Loucy (cell line): ENCODE data around the gene ZNF28.
"Not testable (repeated sequence)": the region's sequence is repeated elsewhere in the genome, so short reads cannot be mapped to it uniquely, and the experiment has no call there.

Source experiments
- H2AFZ ChIP-seq: fragments of 200-600 bp; sonication (generic); 2 replicates; pipeline ENCODE4 v1.6.0; 2016; ENCODE audit warnings: antibody characterized with exemption, mild to moderate bottlenecking, low read length, moderate library complexity
- H3F3A ChIP-seq: fragments of 200-600 bp; 2 replicates; pipeline ENCODE4 v1.6.0; 2016; ENCODE audit warnings: antibody characterized with exemption, low read depth, mild to moderate bottlenecking
- H3K27me3 ChIP-seq: fragments of 200-600 bp; sonication (generic); 2 replicates; pipeline ENCODE4 v1.6.1; 2014; ENCODE audit warnings: low read length, mild to moderate bottlenecking; ENCODE audit not compliant: insufficient read depth, poor library complexity, severe bottlenecking
- H3K36me3 ChIP-seq: fragments of 200-600 bp; sonication (generic); 2 replicates; pipeline ENCODE4 v1.6.1; 2016; ENCODE audit warnings: low read length; ENCODE audit not compliant: insufficient read depth
- H3K4me1 ChIP-seq: fragments of 200-600 bp; sonication (generic); 2 replicates; pipeline ENCODE4 v1.5.1; 2014; ENCODE audit warnings: low read length, mild to moderate bottlenecking; ENCODE audit not compliant: insufficient read depth, poor library complexity, severe bottlenecking
- H3K4me2 ChIP-seq: fragments of 200-600 bp; sonication (generic); 2 replicates; pipeline ENCODE4 v1.6.0; 2014; ENCODE audit warnings: antibody characterized with exemption, low read length, low read depth, mild to moderate bottlenecking; ENCODE audit not compliant: poor library complexity, severe bottlenecking
- H3K4me3 ChIP-seq: fragments of 200-600 bp; sonication (generic); 2 replicates; pipeline ENCODE4 v1.5.1; 2014; ENCODE audit warnings: low read length, mild to moderate bottlenecking, mixed read lengths; ENCODE audit not compliant: poor library complexity, severe bottlenecking
- H3K79me2 ChIP-seq: fragments of 200-600 bp; sonication (generic); 2 replicates; pipeline ENCODE4 v1.6.1; 2014; ENCODE audit warnings: low read length; ENCODE audit not compliant: insufficient read depth
- H3K9ac ChIP-seq: fragments of 200-600 bp; sonication (generic); 2 replicates; pipeline ENCODE4 v1.6.0; 2014; ENCODE audit warnings: mild to moderate bottlenecking, low read depth, low read length, moderate library complexity; ENCODE audit not compliant: poor library complexity, severe bottlenecking
- H3K9me2 ChIP-seq: fragments of 200-600 bp; sonication (generic); replicated peaks from 2 replicates; pipeline ENCODE4 v1.6.1; 2016; ENCODE audit warnings: low read depth, low read length, mixed read lengths
- H3K9me3 ChIP-seq: fragments of 200-600 bp; sonication (generic); 2 replicates; pipeline ENCODE4 v1.6.1; 2014; ENCODE audit warnings: mild to moderate bottlenecking, antibody characterized with exemption, low read length, low read depth; ENCODE audit not compliant: insufficient read depth
- H4K20me1 ChIP-seq: fragments of 200-600 bp; sonication (generic); 2 replicates; pipeline ENCODE4 v1.6.0; 2014; ENCODE audit warnings: antibody characterized with exemption, low read length, mild to moderate bottlenecking; ENCODE audit not compliant: insufficient read depth, poor library complexity, severe bottlenecking

The ZNF28 gene

DNA sequence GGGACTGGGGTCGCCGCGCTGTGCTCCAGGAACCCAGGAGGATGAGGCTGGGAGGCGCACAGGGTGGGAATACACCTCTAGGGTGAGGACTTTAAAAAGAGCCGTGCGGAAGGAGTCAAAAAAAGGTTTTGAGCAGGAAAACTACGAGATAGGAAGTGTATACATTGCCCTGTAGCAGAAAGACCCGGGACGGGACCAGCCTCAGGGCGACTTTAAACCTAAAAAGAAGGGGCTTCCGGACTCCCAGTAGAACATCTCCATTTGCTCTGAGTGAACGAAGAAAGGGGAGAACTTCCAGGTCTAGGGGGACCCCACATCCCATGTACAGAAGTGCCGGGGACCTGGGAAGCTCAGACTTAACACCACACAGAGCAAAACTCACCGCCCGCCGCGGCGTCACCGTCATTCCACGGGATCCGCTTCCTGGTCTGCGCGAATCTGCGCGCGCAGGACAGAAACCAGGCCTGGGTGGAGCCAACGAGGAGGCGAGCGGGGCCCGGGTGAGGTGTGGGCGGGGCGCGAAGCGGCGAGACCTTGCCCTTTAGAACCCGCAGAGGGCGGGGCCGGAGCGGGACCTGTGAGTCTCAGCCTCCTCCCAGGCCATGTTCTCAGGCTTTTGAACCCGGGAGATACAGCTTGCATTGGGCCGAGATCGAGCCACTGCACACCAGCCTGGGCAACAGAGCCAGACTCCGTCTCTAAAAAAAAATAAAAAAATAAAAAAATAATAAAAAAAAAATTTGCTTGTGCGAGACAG lies at the start of gene ZNF28:
TSS of gene ZNF28 (minus strand) at position 430 of the 757 bp plus-strand sequence. CDS start 3,675 bp downstream, outside the sequence.
- not testable (repeated sequence) for H3K9me3 ChIP-seq, H3K9me2 ChIP-seq, H3K27me3 ChIP-seq, H4K20me1 ChIP-seq, H3K4me1 ChIP-seq, H3K36me3 ChIP-seq, H3F3A ChIP-seq
- H3K79me2 ChIP-seq = peaks cover 11% of the 10 kb centered on the region
- peak within 1 kb of the TSS; percentile 91 for H3K4me3 ChIP-seq
- H3K9ac ChIP-seq = peak within 1 kb of the TSS; percentile 90
- peak within 1 kb of the TSS; percentile 95 for H3K4me2 ChIP-seq
- H2AFZ ChIP-seq = peak within 1 kb of the TSS; percentile 84

DNA sequence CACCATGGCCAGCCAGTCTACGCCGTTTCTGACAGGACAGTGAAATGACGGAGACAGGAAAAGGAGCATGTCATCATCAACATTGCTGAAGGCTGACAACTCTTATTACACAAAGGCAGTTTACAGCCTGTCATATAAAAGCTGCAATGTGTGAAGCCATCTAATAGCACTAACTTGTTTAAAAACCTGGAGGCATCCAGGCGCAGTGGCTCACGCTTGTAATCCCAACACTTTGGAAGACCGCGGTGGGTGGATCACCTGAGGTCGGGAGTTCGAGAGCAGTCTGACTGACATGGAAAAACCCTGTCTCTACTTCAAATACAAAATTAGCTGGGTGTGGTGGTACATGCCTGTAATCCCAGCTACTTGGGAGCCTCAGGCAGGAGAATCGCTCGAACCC lies 46.6 kb upstream of the ZNF28 start:
- H3K9me2 ChIP-seq, H3K9ac ChIP-seq, H2AFZ ChIP-seq, H3K4me1 ChIP-seq, H3F3A ChIP-seq, H3K9me3 ChIP-seq, H3K79me2 ChIP-seq, H3K4me3 ChIP-seq, H3K4me2 ChIP-seq, H4K20me1 ChIP-seq, H3K36me3 ChIP-seq, H3K27me3 ChIP-seq: not testable (repeated sequence)

DNA sequence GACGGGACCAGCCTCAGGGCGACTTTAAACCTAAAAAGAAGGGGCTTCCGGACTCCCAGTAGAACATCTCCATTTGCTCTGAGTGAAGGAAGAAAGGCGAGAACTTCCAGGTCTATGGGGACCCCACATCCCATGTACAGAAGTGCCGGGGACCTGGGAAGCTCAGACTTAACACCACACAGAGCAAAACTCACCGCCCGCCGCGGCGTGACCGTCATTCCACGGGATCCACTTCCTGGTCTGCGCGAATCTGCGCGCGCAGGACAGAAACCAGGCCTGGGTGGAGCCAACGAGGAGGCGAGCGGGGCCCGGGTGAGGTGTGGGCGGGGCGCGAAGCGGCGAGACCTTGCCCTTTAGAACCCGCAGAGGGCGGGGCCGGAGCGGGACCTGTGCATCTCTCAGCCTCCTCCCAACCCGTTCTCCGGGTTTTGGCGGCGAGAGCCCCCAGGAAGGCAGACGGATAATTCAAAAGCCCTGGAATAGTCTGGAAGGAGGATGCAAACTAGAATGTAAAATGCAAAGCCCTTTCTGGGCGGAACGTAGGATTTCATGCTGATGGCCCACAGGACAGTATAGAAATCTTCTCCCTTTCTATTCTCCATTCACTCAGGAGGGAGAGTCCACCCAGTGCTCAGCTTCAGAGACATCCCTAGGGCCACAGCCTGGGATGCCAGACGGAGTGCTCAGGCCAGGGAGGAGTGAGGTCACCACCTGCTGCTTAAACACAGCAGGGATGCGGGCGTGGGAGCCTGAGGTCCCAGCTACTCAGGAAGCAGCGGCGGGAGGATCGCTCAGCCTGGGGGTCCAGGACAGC lies 36.2 kb upstream of the ZNF28 start, which contains the start of gene ZNF468:
TSS of gene ZNF468 (minus strand) at position 242 of the 814 bp plus-strand sequence. CDS start 3,347 bp downstream, outside the sequence.
- H3K27me3 ChIP-seq, H3K9me2 ChIP-seq: not testable (repeated sequence)

DNA sequence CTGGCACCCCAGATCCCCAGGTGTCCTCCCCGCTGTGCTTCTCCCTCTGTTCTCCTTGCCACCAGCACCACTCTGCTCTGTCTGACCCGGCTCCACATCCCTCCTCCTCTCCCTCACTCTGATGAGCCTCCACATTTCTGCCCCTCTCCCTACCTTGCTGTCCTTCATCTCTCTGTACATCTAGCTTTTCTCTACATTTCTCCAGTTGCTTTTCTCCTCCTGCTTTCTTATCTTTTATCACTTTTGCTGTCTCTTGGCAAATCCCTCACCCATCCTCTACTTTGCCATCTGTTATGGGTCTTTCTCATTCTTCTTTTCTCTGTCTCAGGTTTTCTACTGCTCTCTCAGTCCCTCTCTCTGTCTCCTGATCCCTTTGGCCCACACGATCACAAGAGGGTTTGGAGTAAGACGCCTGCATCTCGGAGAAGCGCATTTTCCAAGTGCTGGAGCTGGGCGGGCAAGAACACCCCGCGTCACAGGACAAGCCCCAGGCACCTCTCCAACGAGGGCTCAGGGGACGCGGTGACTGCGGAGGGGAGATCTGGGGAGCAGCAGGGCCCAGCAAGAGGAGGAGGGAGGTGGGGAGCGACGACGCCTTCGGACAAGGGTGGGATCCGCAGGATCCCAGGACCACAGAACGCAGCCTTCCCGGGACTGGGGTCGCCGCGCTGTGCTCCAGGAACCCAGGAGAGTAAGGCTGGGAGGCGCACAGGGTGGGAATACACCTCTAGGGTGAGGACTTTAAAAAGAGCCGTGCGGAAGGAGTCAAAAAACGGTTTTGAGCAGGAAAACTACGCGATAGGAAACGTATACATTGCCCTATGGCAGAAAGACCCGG lies 35.3 kb upstream of the ZNF28 start:
- H2AFZ ChIP-seq = peak overlapping the region; percentile 92
- not testable (repeated sequence) for H3K9me3 ChIP-seq, H3K9me2 ChIP-seq, H4K20me1 ChIP-seq, H3K27me3 ChIP-seq, H3F3A ChIP-seq
- peaks cover 10% of the 10 kb centered on the region for H3K4me1 ChIP-seq
- H3K36me3 ChIP-seq = peaks cover 13% of the 10 kb centered on the region; the same call in 1 of the 2 replicates
- H3K9ac ChIP-seq = peak overlapping the region; percentile 85
- H3K4me2 ChIP-seq = peak overlapping the region; percentile 90
- H3K4me3 ChIP-seq = peak overlapping the region; percentile 96
- H3K79me2 ChIP-seq = peaks cover 14% of the 10 kb centered on the region

More for the DNA sequence above, 36.2 kb upstream of the ZNF28 start, which contains the start of gene ZNF468:
- Histone ChIP-seq H3K9ac (peak within 1 kb of the TSS; percentile 85), H3K4me1 (peaks cover 10% of the 10 kb centered on the region), H3K79me2 (peaks cover 14% of the 10 kb centered on the region), H2AFZ (peak within 1 kb of the TSS; percentile 100), H3K36me3 (peaks cover 13% of the 10 kb centered on the region; the same call in 1 of the 2 replicates), H3K4me3 (peak within 1 kb of the TSS; percentile 96), H3K4me2 (peak within 1 kb of the TSS; percentile 90)
- not testable (repeated sequence) for H3F3A ChIP-seq, H4K20me1 ChIP-seq, H3K9me3 ChIP-seq

DNA sequence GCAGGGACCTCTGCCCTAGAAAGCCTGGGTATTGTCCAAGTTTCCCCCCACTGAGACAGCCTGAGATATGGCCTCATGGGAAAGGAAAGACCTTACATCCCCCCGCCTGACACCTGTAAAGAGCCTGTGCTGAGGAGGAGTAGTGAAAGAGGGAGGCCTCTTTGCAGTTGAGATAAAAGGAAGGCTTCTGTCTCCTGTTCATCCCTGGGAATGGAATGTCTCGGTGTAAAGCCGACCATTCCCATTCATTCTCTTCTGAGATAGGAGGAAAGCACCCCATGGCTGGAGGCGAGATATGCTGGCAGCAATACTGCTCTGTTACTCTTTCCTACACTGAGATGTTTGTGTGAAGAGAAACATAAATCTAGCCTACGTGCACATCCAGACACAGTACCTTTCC lies 25.9 kb upstream of the ZNF28 start:
- H3K4me3 ChIP-seq, H3F3A ChIP-seq, H4K20me1 ChIP-seq, H3K9me2 ChIP-seq, H2AFZ ChIP-seq, H3K27me3 ChIP-seq, H3K79me2 ChIP-seq, H3K4me1 ChIP-seq, H3K9ac ChIP-seq, H3K4me2 ChIP-seq, H3K9me3 ChIP-seq: not testable (repeated sequence)
- peaks cover 57% of the 10 kb centered on the region; the same call in 1 of the 2 replicates for H3K36me3 ChIP-seq

DNA sequence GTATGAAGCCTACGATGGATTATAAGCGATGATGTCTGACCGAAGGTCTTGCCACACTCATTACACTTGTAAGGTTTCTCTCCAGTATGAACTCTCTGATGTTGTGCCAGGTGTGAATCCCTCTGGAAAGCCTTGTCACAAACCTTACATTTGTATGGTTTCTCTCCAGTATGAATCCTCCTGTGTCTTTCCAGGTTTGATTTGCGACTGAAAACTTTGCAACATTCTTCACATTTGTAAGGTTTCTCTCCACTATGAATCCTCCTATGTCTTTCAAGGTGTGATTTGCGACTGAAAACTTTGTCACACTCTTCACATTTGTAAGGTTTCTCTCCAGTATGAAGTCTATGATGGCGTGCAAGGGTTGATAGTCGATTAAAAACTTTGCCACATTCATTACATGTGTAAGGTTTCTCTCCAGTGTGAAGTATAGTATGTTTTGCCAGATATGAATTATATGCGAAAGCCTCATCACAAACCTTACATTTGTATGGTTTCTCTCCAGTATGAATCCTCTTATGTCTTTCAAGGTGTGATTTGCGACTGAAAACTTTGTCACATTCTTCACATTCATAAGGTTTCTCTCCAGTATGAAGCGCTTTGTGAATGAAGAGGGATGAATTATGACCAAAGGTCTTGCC lies 19.5 kb upstream of the ZNF28 start:
- not testable (repeated sequence) for H3K4me1 ChIP-seq, H3K27me3 ChIP-seq, H3F3A ChIP-seq, H3K9me3 ChIP-seq, H3K4me2 ChIP-seq, H3K4me3 ChIP-seq, H3K79me2 ChIP-seq, H3K9me2 ChIP-seq, H2AFZ ChIP-seq, H4K20me1 ChIP-seq, H3K9ac ChIP-seq
- H3K36me3 ChIP-seq = peaks cover 68% of the 10 kb centered on the region
